Thyroid gland (tissue), 4 donors: Measurements from ENCODE around the gene ACAD8. TPM values are rescaled to one million over a fixed set of nuclear protein-coding genes. Genes with fewer than 3 reads are reported as not detected.

Experiments
- DNase-seq, 2 donors: peaks; one replicate each; pipeline ENCODE4 v3.0.0-alpha.2; 2019
- H3K27ac ChIP-seq, 3 donors: fragments of 200-600 bp; sonication (generic); 1 replicate in 2 of 3; 2 replicates in 1 of 3; pipeline ENCODE4 v1.5.1; 2016 to 2019; ENCODE audit warnings: mild to moderate bottlenecking in 1 of 3, moderate library complexity in 1 of 3
- H3K27me3 ChIP-seq: fragments of 200-600 bp; sonication (generic); one replicate; pipeline ENCODE4 v1.5.1; 2019
- H3K36me3 ChIP-seq, 2 donors: fragments of 200-600 bp; sonication (generic); one replicate each; pipeline ENCODE4 v1.5.1; 2016 to 2019
- H3K4me1 ChIP-seq, 2 donors: fragments of 200-600 bp; sonication (generic); one replicate each; pipeline ENCODE4 v1.5.1; 2017 to 2019
- H3K4me3 ChIP-seq, 3 donors: fragments of 200-600 bp; sonication (generic); replicated peaks in 1 of 3; 1 replicate in 2 of 3; 2 replicates in 1 of 3; pipeline ENCODE4 v1.5.1; 2016; ENCODE audit warnings: mild to moderate bottlenecking in 1 of 3
- H3K9me3 ChIP-seq: fragments of 200-600 bp; sonication (generic); one replicate; pipeline ENCODE4 v1.5.1; 2017
- CTCF ChIP-seq, 6 experiments: fragments of 200-600 bp in 3 of 6; fragments of 450-650 bp in 3 of 6; sonication (generic) in 3 of 6; IDR thresholded peaks; one replicate each; pipeline ENCODE4 v1.5.1; 2016 to 2019; ENCODE audit warnings: antibody characterized with exemption in 6 of 6, mild to moderate bottlenecking in 2 of 6, inconsistent platforms in 1 of 6, moderate library complexity in 1 of 6
- POLR2A ChIP-seq, 2 donors: fragments of 450-650 bp; IDR thresholded peaks; one replicate each; pipeline ENCODE4 v1.6.1; 2017; ENCODE audit warnings: antibody characterized with exemption in 2 of 2, mild to moderate bottlenecking in 2 of 2, moderate library complexity in 1 of 2
- WGBS, 2 donors: methylation state at CpG; one replicate each; pipeline ENCODE4 v1.1.5; 2017; 5-methylcytosine and 5-hydroxymethylcytosine counted together
- intact Hi-C: fragments of 100-400 bp; cut with DNase I; formaldehyde crosslinking; loops from one replicate; pipeline ENCODE4 v1.15.1; 2023
- total RNA-seq, 4 donors: library from RNA; depleted of rRNA; stranded (reverse); fragments of >200 nt; gene quantifications; one replicate each; pipeline ENCODE4 v1.2.3, GENCODE V29; 2016

ACAD8 gene
- total RNA-seq, 4 donors from 2014 or later: 57.2 to 130 (median 73.2) TPM

GRCh38 chr11:134244593-134244992 lies 8.8 kb upstream of the ACAD8 start:
- H3K4me1 ChIP-seq: no peaks in the 10 kb centered on the region
- no peaks in the 10 kb centered on the region for H3K27me3 ChIP-seq
- DNase-seq: no peak
- H3K36me3 ChIP-seq: peaks cover 54 to 65% of the 10 kb centered on the region in 2 donors
- no peak overlapping the region for H3K27ac ChIP-seq
- TF ChIP-seq POLR2A (IDR thresholded peaks at IDR 0.05) (no peak), CTCF (IDR thresholded peaks at IDR 0.05) (peak in 1 of 6 experiments; percentile 34)
- intact Hi-C loops: no loop called here
- H3K4me3 ChIP-seq: no peak overlapping the region
- WGBS, 2 donors: 44 to 47% methylated on average over 3 to 7 of the region's 7 CpGs
- H3K9me3 ChIP-seq: no peaks in the 10 kb centered on the region

- WGBS, 2 donors: 94 to 97% methylated on average over 12 to 13 of the region's 14 CpGs
- no peak for DNase-seq
- no peaks in the 10 kb centered on the region for H3K9me3 ChIP-seq
- peaks cover 62 to 71% of the 10 kb centered on the region in 2 donors for H3K36me3 ChIP-seq
- intact Hi-C loops: no loop called here
- TF ChIP-seq CTCF (IDR thresholded peaks at IDR 0.05) (no peak), POLR2A (IDR thresholded peaks at IDR 0.05) (no peak)
- H3K27me3 ChIP-seq: no peaks in the 10 kb centered on the region
- H3K4me3 ChIP-seq: no peak overlapping the region
- H3K4me1 ChIP-seq: no peaks in the 10 kb centered on the region
- no peak overlapping the region for H3K27ac ChIP-seq
These were observed 7.9 kb upstream of the ACAD8 start for GRCh38 chr11:134245434-134245833.

GRCh38 chr11:134246100-134246499 lies 7.3 kb upstream of the ACAD8 start:
- H3K27ac ChIP-seq: no peak overlapping the region
- H3K9me3 ChIP-seq: no peaks in the 10 kb centered on the region
- WGBS, 2 donors: 89 to 95% methylated on average over 11 of the region's 11 CpGs
- peaks cover 62 to 72% of the 10 kb centered on the region in 2 donors for H3K36me3 ChIP-seq
- H3K4me1 ChIP-seq: no peaks in the 10 kb centered on the region
- H3K27me3 ChIP-seq: no peaks in the 10 kb centered on the region
- DNase-seq: no peak
- no peak overlapping the region for H3K4me3 ChIP-seq
- intact Hi-C loops: no loop called here
- TF ChIP-seq POLR2A (IDR thresholded peaks at IDR 0.05) (no peak), CTCF (IDR thresholded peaks at IDR 0.05) (no peak)

- H3K36me3 ChIP-seq: peaks cover 62 to 66% of the 10 kb centered on the region in 2 donors
- no peak overlapping the region for H3K27ac ChIP-seq
- H3K9me3 ChIP-seq: no peaks in the 10 kb centered on the region
- 84 to 93% methylated on average over 4 of the region's 4 CpGs for WGBS, 2 donors
- no peak for DNase-seq
- no peak for TF ChIP-seq POLR2A (IDR thresholded peaks at IDR 0.05)
- no peak for TF ChIP-seq CTCF (IDR thresholded peaks at IDR 0.05)
- H3K4me3 ChIP-seq: no peak overlapping the region
- intact Hi-C loops: no loop called here
- no peaks in the 10 kb centered on the region for H3K27me3 ChIP-seq
- H3K4me1 ChIP-seq: no peaks in the 10 kb centered on the region
These were observed 6.7 kb upstream of the ACAD8 start for GRCh38 chr11:134246678-134247077.

- 81 to 87% methylated on average over 7 of the region's 7 CpGs for WGBS, 2 donors
- no peak for DNase-seq
- TF ChIP-seq POLR2A (IDR thresholded peaks at IDR 0.05) (no peak), CTCF (IDR thresholded peaks at IDR 0.05) (no peak)
- Histone ChIP-seq H3K36me3 (peaks cover 49 to 53% of the 10 kb centered on the region in 2 donors), H3K27me3 (no peaks in the 10 kb centered on the region), H3K4me3 (no peak overlapping the region), H3K27ac (no peak overlapping the region), H3K9me3 (no peaks in the 10 kb centered on the region), H3K4me1 (peaks cover 8% of the 10 kb centered on the region in 2 donors)
- intact Hi-C loops: no loop called here
These were observed 4.4 kb upstream of the ACAD8 start for GRCh38 chr11:134248910-134249480.
